CD4-positive, alpha-beta T cell treated with Interleukin-1 beta for 1 hour (primary cell): ENCODE data around the gene PNPLA5.
A peak's percentile ranks its signal among the peaks of the same experiment; 100 is the strongest.

Source experiments
- DNase-seq, 2 donors: peaks; one replicate each; pipeline ENCODE4 v3.0.0-alpha.2; 2020 to 2022

Gene PNPLA5

GRCh38 chr22:43900206-43900605, 8.4 kb upstream of the PNPLA5 start:
- no peak for DNase-seq

DNA sequence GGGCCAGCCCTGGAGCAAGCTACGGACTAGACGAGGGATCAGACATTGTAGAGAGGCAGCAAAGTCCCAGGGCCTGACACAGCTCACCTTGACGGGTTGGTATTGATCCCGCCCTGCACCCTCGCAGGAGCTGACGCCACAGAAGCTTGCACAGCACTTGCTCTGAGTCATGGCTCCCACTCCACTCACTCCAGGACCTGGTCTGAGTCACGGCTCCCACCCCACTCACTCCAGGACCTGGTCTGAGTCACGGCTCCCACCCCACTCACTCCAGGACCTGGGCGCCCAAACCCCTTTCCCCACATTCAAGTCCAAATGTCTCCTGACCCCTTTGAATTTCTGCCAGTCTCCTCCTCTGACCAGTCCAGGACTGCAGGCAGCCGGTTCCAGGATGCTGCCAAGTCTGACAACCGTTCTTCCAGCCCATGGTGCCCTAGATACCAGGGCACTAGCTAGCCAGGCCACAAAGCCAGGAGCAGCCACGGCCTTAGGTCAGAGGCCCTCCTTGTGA, 6.0 kb upstream of the PNPLA5 start:
- no peak for DNase-seq

DNA sequence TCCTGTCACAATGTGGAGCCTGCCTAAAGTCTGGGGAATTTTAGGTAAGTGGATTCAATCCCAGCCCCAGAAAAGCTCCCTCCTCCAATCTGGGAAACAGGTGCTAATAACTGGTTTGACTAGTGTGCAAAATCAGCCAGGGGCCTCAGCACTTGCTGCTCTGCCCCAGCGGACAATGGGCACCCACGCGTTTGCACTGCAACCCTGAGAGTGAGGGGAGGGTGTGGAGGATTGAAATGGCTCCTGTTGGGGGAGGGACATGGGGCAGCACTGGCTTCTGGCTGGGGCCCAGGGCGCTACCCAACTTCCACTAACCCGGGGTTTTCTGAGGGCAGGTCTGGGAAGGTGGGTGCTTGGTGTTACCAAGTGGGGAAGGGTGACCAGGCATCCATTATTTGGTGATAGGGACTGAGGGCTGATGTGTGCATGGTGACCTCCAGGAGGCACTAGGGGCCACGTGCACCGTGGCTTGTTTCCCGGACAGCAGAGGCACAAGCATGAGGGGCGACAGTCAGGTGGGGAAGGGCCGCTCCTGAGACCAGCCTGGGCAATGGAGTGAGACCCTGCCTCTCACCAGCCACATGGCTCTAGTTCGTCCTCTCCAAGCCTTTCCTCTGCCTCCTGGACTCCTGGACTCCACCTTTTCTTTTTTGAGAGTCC, 4.3 kb upstream of the PNPLA5 start:
- DNase-seq, result no peak

DNA sequence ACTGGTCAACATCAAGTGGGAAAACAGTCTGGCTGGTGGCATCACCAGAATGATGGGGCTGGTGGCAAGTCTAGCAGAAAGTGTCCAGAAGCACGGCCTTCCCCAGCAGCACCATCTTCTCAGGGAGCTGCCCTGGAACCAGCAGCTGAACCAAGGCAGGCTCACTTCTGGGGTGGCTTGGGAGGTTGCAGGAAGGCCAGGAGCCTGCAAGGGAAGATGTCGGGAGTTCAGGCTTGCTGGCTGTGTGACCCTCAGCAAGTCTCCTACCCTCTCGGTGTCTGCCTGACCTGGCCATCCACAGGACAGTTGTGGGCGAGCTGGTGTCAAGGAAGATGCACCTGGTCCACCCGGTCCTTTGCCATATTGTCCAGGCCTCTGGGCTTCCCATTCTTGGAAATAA, 2.3 kb upstream of the PNPLA5 start:
- no peak for DNase-seq

GRCh38 chr22:43893266-43893665, 1.5 kb upstream of the PNPLA5 start:
- no peak for DNase-seq

DNA sequence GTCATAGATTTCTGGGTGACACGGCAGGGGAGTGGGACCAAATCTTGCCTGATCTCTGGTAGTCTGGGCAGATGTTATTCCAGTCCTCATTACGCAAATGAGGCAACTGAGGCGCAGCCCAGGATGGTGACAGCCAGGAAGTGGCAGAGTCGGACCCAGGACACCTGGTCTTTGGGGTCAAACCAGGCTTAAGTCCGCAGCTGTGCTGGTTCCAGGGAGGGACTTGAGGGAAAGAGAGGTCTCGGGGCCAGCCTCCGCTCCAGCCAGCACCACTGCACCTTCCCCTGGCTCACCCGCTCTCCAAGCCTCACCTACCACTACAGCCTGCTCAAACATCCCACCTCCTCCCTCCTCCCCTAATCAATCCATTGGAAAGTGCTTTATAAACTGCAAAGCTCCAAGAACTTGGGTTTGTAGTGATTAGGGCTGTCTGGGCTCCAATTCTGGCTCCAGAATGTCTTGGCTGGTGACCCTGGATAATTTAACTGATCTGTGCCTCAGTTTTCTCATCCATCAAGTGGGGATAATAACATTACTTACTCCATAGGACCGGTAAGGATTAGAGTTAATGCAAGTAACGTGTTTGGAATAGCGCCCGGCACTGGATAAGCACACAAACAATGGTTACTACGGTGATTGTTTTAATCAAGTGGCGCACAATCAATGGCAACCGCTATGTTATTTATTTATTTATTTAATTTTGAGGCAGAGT, 526 bp upstream of the PNPLA5 start:
- no peak for DNase-seq

DNA sequence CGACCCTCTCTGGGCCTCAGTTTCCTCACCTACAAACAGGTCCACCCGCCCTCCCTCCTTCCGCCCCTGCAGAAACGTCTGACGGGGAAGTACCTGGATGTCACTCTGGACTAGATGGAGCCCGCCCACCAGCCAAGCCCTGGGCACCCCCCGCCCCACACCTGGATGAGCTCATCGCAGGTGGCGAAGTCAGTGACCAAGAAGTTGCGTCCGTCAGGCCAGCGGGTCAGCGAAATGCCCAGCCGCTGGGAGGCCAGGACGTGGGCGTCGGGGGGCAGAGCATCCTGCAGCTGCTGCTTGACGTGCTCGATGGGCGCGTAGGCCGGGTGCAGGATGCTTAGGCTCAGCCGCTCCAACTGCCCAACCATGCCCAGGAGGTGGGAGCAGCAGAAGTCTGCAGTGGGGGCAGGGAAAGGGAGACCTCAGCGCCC, 897 bp downstream of the PNPLA5 start:
- DNase-seq, result no peak

GRCh38 chr22:43889860-43890253, 2.0 kb downstream of the PNPLA5 start:
- no peak for DNase-seq

- DNase-seq, result no peak
These were observed 2.5 kb downstream of the PNPLA5 start for GRCh38 chr22:43889201-43889859.

DNA sequence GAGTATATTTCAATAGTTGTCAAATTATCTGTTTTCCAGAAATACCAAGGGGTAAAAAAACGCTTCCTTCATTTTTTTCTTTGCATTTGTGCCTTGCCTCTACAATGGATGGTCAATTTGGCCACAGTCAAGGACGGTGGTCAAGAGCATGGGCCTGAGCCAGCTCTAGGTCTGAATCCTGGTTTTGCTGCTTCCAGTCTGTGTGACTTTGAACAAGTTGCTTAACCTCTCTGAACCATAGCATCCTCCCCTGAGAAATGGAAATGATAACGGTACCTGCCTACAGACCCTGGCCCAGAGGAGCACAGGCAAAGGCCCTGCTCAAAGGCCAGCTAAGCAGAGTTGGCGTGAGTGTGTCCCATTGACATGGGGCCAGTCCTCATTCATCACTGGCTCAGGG, 3.1 kb downstream of the PNPLA5 start:
- DNase-seq, result no peak

GRCh38 chr22:43887391-43887790, 4.4 kb downstream of the PNPLA5 start:
- DNase-seq, result no peak

- no peak for DNase-seq
These were observed 5.6 kb downstream of the PNPLA5 start for GRCh38 chr22:43886231-43886630.

DNA sequence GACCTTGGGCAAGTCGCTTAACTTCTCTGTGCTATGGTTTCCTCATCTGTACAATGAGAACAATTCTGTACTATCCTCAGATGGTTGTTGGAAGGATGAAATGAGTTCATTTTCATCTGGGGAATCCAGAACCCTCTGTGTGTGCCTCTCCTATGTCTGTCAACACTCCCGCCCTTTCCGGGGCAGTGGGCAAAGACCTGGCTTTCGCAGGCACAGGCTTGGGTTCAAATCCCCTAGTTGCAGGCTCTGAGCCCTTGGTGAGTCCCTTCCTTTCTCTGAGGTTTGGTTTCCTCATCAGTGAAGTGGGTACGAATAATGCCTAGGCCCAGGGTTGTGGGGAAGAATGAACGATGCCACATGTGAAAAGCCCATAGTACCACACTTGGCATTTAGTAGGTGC, 6.0 kb downstream of the PNPLA5 start:
- no peak for DNase-seq

DNA sequence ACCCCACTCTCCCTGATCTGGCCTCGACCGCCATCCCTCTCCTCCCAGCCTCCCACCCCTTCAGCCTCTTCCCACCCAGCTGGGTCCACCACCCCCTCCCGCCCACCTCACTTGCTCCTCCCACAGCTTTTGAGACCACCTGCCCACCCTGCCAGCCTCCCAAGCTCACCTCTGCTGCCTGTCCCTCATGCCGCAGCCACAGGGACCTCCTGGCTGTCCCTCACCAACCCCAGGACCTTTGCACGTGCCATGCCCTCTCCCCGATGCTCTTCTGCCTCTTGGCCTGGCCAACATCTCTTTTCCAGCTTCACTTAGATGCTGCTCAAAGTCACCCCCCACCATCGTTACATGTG, 6.5 kb downstream of the PNPLA5 start:
- no peak for DNase-seq

DNA sequence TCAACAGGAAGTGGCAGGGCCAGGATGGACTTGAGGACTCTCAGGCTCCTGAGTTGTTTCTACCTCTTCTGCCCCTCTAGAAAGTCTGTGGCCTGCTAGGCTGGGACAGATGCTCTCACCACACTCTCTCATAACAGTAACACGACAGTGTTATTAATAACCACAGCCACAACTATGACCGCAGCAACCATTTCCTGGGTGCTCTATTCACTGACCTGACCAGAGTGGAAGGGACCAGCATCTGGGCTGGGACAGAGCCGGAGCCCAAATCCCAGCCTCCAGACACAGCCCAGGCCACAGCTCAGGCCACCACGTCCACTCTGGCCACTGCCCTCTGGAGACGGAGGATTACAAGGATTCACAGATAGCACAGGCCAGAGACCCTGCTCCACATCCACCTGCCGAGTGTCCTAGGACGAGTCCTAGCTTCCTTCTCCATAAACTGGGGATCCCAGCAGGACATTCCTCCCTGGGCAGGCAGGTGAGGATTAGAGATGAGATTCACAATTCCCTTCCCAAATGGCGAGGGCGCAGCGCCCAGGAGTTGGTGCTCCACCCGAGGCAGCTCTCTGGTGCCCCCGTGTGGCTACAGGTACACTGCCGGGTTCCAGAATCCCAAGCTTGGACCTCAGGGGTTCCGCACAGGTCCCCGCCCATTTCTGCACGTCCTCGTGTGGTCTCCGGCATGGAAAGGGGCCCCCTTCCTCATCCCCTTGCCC, 7.1 kb downstream of the PNPLA5 start:
- peak in 1 of 2 donors; percentile 31 for DNase-seq

GRCh38 chr22:43883719-43884415, 7.9 kb downstream of the PNPLA5 start:
- DNase-seq, result no peak

DNA sequence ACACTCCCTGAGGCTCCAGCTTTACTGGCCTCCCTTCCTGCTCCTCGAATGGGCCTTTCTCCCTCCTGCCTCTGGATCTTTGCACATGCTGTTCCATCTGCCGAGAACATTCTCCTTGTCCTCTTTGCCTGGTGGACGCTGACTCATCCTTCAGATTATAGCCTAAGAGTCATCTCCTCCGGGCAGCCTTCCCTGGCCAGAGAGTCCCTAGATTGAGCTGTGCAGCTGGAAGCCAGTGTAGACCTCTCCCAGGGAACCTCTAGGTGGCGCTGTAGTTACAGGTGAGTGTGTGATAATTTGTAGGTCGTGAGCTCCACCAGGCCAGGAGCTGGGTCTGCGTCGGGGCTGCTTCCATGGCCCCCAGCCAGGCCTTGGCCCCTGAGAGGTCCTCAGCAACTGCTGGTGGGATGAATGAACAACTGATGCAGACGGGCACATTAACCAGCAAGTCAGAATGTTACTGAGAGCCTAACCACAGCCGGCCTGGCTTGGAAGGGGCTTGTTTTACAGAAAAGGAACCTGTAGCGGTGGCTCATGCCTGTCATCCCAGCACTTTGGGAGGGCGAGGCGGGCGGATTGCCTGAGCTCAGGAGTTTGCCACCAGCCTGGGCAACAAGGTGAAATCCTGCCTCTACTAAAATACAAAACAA, 8.7 kb downstream of the PNPLA5 start:
- peak; percentile 12 to 44 for DNase-seq

DNA sequence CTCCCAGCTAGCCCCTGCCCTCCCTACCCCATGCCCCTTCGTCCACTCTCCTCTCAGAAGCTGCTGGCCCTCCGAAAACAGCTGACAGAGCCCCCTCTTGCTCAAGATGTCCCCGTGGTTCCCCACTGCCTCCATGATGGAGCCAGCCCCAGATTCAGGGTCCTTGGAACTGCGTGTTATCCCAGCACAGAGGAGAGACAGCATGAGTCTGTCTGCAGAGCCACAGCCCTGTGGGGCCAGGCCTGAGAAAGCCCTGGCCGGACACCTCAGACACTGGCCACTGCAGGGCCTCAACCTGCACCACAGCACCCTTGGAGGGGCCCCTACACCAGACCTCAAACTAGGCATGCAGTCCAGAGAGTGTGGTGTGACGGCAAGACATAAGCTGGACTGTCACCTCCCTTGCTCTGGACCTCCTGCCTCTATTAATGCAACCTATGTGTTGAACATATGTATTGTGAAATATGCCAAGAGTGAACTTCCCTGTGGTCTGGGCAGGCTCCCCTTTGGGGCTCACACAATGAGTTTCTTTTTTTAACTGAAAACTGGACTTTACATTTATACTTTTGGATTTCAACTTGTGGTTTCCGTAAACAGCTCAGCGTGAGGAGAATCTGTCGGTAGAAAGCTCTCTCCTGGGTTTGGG, 9.6 kb downstream of the PNPLA5 start:
- DNase-seq, result no peak

DNA sequence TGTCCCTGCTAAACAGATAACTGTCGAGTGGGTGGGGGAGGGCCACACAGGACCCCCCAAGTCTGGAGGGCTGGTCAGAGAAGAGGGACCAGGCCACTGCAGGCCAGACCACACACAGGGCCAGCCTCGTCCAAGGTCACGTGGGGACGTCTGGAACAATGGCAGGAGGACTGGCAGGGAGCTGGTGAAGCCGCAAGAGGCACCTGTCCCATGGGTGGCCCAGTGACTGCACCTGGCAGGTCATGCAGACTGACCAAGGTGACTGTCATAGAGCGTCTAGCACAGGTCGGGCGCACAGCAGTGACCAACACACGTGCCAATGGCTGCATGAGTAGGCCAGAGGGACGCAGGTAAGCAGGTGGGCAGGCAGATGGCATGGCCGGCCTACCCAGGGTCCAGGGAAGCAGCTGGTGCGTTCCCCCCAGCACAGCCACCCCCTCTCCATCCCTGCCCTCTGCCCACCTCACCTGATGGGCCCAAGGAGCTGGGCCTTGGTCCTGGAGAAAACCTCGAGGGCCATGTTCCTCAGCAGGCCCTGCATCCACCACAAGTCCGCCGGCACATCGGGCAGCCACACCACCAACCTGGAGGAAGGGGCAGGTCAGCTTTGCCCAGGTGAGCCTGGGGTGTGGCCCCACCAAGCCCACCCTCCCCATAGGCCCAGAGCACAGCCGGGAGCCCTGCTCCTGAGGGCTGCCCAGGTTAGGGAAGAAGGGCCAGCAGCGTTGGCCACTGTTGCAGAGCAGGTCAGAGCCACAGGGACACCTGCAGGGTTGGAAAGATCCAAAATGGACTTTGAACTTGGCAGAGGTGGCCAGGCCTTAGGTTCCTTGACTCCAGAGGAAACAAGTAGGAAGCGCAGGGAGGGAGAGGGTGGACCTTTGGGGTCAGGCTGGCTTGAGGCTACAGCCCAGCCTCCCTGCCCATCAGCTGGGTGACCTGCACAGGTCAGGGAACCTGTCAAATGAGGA, 10.4 kb downstream of the PNPLA5 start:
- DNase-seq, result no peak

DNA sequence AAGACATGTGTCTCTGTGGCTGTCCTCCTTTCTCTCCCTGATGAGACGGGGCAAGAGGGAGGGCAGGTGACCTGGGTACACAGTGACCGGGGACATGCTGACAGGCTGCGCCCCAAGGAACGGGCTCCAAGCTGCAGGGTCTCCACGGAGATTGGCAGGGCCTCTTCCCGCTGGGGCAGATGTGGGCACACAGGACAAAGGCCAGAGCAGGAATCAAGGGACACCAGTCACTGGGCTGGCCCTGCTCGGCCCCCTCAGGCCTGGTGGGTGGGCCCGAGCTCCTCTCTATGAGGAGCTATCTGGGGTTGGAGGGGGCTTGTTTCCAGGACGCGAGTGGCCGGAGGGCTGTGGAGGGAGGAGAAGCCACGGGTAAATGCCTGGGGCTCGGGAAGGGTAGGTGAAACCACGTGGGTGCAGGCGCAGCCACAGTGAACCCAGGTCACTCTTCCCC, 11.2 kb downstream of the PNPLA5 start:
- DNase-seq, result no peak
